GM21381 (cell line): ENCODE data around the gene APOO.
"Not testable (repeated sequence)": the region's sequence is repeated elsewhere in the genome, so short reads cannot be mapped to it uniquely, and the experiment has no call there.

Experiments
- ATAC-seq: cut with Tn5 transposase; IDR thresholded peaks from one replicate; pipeline ENCODE4 v1.9.1; 2021; ENCODE audit warnings: mild to moderate bottlenecking, moderate library complexity; ENCODE audit not compliant: unreplicated experiment

APOO gene

DNA sequence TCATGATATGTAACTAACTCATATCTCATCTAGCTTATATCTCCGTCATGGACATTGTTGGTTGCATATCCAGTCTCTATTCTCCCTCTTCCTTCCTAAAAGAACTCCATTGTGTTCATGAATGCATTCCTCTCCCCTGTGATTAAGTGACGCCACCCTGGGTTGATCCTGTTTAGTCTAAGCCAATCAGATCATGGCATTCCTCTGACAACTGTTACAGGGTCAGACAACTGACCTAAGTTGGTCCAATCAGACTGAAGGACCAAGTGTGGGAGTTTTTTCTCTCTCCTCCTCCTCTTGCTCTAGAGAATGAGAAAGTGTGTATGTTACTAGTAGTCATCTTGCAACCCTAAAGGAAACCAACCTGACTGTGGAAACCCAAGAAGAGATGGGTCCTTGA lies 3.6 kb downstream of the APOO start:
- no peak for ATAC-seq

DNA sequence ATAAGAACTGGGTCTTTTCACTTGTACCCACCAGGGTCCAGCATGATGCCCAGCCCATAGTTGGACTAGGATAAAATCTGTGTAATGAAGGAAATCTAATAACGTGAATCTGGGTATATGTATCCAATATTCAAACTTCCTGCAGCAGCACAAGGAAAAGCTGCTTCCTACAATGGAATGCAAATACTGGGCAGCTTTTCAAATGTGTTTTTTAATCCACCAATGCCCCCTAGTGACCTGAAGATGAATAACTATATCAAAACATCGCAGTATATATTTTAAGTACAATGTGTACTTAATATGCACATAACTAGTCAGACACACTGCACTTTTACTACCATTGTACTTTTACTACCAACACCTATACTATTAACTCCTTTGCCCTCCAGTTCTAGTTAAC lies 5.3 kb downstream of the APOO start:
- no peak for ATAC-seq

DNA sequence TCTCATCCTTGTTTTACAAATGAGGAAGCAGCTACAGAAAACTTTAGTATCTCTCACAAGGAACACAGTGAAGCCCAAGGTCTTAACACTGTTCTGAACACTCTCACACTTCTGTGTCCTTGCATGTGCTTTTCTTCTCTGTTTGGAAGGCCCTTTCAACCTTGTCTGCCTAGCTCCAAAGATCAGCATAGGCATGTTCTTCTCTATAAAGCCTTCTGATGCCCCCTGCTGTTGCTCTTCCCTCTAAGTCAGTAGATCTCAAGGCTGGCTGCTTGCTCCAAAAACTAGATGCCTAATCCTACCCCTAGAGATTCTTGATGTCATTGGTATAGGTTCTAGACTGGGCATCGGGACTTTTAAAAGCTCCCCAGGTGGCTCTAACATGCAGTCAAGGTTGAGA lies 5.9 kb downstream of the APOO start:
- ATAC-seq, result peak; percentile 52

DNA sequence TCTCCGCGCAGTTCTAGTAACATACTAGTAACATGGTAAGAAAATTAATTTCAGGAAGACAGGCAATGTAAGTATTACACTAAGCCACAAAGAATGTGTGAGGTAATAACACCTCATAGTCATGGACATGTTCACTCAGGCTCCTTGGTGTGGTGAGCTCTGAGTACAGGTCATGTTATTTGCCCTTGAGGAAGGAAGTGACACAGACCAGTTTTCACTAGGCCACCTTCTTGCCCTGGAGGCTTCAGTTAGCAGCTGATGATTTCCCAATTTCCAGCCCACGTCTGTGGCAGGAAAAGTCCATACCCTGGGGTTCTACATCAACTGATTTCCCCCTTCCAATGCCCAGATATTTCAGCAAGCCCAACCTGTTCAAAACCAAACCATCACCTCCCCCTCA lies 6.7 kb downstream of the APOO start:
- no peak for ATAC-seq

DNA sequence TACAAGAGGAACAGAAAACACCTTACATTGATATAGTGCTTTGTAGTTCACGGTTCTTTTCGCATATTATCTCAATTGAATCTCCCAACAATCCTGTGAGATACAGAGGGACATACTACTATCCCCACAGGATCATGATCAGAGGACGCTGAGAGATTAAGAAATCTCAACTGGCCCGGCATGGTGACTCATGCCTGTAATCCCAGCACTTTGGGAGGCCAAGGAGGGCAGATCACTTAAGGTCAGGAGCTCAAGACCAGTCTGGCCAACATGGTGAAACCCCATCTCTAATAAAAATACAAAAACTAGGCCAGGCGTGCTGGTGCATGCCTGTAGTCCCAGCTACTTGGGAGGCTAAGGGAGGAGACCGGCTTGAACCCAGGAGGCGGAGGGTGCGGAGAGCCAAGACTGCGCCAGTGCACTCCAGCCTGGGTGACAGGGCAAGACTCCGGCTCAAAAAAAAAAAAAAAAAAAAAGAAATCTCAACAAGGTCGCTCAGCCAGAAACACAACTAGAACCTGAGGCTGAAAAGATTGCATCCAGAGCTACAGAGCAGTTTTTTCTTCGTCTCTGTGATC lies 7.4 kb downstream of the APOO start:
- ATAC-seq, result no peak

DNA sequence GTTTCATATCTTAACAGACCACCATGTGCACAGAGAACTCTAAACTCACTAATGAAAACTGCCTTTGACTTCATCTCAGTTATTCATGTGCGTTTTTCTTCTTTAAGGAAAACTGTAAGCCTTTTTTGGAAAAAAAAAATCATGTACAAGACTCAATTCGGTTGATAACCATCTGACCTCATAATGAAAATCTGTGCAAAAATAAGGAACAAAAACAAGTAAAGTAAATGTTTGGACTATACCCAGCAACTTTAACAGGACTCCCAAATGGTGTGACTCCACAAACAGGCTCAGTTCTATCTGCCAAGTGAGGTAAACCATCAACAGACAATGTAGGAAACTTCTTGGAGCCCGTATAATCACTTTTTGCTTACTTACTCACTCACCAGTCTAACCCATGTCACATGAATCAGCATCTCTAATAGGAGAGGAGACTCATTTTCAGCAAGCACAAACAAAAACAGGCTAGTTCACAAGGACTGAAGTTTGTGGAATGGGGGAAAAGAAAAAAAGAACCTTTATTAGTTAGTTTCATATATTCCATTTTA lies 9.3 kb downstream of the APOO start:
- ATAC-seq, result no peak

DNA sequence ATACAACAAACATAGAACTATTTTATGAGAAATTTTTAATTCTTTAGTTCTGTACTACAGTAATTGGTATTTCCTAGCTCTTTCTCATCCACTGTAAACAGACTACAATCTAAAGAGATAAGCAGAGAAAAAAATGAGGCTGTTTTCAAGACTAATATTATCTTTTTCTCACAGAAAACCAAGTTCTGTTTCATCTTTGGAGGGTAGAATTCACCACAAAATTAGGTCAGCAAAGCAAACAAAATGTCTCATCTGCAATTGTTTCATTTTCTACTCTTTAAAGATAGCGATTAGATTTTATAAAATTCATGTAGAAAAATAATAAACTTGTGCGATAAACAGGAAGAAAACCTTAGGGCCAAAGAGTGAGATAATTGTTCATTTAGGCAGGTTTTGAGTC lies 10.8 kb downstream of the APOO start:
- no peak for ATAC-seq

DNA sequence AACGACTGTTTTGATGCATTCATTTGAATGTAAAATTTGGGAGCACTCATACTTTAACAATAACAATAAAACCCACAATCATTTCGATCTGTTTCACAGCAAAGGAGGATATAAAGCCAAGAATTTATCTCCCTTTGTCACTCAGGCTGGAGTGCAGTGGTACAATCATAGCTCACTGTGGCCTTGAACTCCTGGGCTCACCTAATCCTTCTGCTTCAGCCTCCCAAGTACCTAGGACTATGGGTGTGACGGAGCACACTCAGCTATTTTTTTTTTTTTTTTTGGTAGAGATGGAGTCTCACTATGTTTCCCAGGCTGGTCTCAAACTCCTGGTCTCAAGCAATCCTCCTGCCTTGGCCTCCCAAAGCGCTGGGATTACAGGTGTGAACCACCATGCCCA lies 11.2 kb downstream of the APOO start:
- not testable (repeated sequence) for ATAC-seq

DNA sequence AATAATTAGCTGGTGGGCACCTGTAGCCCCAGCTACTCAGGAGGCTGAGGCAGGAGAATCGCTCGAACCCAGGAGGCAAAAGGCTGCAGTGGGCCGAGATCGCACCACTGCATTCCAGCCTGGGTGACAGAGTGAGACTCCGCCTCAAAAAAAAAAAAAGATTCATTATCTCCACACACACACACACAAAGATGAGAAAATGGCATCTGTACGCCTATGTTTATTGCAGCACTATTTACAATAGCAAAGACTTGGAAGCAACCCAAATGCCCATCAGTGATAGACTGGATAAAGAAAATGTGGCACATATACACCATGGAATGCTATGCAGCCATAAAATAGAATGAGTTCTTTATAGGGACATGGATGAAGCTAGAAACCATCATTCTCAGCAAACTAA lies 12.7 kb downstream of the APOO start:
- ATAC-seq, result not testable (repeated sequence)

DNA sequence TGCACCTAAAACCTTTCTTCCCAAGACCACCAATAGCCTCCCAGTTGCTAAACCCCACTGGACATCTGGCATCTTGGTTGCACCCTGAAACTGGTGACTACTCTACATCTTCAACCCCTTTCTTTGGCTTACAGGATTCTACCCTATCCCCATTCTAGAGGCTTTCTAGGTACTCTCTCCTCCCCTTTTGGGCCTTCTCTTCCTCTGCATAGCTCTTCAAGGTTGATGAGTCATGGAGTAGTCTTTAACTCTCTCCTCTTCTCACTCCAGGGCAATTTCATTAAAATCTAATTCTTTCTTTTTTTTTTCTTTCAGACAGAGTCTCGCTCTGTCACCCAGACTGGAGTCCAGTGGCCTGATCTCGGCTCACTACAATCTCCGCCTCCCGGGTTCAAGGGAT lies 16.8 kb downstream of the APOO start:
- ATAC-seq, result no peak

DNA sequence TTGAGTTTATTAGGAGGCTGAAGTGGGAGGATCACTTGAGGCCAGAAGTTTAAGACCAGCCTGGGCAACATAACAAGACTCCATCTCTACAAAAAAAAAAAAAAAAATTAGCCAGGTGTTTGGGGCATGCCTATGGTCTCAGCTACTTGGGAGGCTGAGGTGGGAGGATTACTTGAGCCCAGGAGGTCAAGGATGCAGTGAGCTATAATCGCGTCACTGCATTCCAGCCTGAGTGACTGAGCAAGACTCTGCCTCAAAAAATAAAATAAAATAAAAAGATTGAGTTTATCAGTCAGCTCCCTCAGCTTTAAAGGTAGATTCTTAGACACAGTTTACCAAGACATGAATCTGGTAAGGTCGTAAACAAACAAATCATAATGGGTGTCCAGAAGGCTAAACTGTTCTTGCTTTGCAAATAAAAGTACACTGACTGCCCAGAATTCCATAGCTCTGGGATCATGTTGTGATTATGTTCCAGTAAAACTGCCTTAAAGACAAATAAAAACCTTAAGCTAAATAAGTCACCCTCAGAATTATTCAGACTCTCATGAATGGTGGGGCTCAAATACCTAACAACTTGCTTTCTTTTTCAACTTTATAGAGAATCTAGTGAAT lies 18.7 kb downstream of the APOO start:
- ATAC-seq, result no peak

DNA sequence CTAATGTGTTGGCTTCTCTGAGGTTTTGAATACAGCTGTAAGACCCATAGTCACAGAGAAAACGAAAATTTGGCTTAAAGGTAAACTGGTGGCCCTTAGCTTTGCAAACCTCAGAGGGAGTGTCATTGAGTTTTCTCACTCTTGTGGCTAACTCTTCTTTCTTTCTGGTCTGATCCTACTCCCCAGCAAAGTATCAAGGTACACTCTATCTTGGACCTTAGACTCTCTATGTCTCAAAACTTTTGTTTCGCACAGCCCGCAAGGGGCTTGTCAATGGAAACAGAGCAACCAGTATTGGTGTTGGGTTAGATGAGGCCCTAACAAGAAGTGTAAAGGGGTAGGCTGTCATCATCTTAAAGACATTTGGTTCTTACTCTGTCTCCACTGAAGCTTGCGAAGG lies 19.8 kb downstream of the APOO start:
- ATAC-seq, result no peak

DNA sequence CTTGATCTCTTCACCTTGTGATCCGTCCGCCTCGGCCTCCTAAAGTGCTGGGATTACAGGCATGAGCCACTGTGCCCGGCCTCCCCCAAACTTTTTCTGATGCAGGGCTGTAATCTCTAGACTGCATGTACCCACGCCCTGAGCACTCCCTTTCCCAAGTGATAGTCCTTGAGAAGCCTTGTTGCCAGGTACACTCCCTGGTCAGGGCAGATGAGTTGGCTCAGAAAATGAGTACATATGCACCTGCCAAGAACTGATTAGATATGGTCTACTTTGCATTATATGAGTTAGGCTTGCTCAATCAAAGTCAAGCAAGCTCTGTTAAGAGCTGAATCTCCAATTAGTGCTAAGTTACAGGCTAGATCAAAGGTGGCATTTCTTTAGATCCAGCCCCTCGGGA lies 20.3 kb downstream of the APOO start:
- no peak for ATAC-seq

DNA sequence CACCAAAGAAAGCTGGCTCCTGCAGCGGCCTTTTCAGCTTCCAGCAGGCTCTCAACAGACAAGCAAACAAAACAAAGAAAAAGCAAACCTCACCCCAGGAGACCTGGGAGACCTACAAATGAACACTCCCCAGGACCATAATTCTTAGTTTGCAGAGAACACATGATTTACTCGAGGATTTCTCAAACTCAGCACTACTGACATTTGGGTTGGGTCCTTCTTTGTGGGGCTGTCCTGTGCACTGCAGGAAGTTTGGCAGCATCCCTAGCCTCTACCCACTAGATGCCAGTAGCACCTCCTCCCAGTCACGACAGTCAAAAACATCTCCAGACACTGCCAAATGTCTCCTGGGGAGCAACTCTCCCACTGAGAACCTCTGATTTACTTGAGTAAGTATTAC lies 21.9 kb downstream of the APOO start:
- ATAC-seq, result no peak

DNA sequence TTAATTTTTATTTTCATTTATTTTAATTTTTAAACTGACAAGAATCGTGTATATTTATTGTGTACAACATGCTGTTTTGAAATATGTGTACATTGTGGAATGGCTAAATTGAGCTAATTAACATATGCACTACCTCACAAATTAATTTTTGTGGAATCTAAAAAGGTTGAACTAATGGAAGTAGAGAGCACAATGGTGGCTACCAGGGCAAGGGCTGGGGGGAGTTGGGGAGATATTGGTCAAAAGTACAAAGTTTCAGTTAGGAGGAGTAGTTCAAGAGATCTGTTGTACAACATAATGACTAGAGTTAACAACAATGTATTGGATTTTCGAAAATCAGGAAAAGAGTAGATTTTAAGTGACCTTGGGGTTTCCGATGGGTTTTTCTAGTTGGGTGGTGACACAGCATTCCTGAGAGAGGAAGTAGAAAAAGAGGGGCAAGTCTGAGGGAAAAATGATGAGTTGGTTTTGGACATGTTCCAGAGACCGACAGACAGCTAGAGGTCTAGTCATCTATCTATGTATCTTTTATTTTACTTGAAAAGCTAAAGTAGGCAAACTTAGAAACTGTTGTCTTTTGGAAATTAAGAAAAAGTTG lies 23.2 kb downstream of the APOO start:
- no peak for ATAC-seq

DNA sequence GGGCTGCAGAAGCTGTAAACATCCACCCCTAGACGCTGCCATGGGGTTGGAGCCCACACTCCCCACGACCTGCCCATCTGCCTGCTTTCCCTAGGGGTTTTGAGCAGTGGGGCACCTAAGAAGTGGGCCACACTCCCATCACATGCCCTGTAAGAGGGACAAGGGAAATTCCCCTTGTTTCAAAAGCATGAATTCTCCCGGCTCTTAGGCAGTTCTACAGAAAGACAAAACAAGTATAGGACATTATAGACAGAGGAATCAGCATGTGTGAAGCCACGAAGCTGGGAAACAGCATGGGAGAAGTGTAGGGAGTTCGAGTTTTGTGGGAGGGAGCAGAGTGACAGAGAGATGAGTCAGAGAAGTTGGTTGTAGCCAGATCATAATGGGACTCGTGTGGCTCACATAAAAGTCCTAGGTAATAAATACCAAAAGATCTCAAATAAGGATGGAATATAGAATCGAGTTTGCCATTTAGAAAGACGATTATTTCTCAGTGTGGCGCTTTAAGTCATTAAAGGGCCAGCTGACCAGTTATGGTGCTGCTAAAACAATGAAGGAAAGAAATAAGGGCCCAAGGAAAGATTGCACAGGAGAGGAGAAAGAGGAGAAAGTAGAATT lies 23.9 kb downstream of the APOO start:
- ATAC-seq, result no peak

DNA sequence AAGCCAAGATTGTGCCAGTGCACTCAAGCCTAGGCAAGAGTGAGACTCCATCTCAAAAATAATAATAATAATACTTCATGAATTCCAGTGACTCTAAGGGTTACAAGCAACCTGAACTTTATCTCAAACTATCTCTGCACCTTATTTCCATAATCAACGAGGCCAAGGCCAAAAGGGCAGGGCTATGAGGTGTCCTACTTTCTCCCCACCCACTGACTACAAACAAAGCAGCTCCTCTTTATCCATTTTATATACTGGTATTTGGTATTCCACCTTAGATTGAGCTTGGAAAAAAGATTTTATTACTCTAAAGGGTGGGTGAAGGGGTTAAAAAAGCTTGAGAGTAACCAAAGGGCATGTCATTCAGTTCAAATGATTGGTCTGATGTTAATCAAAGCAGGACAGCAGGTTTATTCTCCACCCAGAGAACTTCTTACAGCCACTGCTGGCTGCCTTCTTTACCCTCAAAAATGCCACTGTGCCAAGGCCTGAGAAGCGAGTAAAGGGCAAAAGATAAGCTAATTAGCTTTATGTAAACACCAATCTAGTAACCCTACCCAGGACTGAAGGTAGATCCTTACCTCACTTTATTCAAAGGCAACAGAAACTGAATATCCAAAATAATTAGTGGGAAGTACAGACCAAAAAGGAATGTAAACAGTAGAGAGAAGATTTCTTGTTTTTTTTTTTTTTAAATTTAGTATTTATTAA lies 28.2 kb downstream of the APOO start:
- ATAC-seq, result no peak

DNA sequence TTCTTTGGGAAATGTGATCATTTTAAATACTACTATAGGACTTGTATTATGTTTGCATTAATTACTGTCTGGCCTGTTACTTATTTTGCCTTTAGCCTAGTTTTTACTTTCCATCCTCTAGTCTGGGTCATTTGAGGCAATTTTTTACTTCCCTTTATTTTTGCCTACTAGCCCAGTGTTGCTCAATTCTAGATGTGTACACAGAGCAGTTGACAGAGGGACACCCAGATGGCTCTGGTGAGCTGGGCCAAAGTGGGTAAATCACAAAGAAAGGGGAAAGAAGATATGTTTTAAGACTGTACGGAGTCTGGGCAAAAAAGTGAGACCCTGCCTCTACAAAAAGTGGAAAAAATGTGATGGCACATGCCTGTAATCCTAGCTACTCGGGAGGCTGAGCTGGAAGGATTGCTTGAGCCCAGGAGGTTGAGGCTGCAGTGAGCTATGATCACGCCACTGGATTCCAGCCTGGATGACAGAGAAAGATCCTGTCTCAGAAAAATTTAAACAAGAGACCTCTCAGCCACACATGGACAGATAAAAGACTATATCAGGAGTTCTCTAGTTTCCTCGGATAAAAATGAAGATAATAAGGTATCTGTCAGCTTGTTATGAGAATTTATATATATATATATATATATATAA lies 35.7 kb downstream of the APOO start:
- ATAC-seq, result no peak

DNA sequence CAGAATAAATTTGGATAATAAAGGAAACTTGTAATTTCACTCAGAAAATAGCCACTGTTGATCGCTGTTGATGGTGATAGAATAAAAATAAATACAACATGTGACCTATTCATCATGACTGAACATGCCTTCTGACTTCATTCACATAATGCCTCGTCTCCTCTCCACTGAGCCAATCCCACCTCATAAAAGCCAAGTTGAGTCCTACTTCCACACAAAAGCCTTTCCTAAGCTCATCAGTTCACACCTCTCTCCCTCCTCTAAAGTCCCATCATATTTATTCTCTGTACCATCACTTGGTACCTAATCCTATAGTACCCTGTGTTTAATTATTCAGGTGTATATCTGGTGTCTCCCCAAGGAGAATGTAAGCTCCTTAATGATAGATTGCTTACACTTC lies 37.7 kb downstream of the APOO start:
- no peak for ATAC-seq

DNA sequence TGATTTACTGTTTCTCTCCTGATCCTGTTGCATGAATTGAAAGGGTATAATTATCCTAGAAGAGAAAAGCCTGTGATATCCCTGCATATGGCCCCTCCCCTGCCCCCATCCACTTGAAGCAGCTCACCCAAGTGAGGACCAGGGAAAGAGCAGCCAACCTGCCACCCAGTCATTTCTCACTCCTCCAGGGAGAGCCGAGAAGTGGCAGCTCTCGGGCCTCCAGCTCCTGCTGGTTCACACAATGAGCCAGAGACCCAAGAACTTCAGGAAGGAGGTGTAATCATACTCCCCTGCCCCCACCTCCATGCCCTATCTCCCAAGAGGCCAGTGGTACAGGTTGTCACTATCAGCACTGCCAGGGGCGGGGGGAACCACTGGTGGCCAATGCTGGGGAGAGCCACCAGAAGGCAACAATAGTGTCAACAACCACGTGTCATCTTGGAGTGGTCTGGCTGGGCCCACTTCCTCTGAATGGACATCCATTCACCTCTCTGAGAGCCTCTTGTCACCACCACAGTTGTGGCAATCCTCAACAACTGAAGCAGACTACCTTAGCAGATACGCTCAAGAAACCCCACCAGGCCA lies 42.9 kb downstream of the APOO start:
- no peak for ATAC-seq

DNA sequence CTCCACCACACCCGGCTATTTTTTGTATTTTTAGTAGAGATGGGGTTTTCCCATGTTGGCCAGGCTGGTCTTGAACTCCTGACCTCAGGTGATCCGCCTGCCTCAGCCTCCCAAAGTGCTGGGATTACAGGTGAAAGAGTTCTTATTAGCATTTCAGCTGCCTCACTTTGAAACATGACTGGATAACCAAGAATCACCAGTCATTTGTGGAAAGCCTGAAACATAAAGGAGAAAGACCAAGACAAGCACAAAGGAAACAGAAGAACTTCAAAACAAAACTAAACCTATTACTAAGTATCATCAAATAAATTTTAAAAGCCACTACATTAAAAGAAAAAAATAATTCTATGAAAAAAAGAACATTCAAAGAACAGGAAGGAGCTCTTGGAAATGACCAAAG lies 45.8 kb downstream of the APOO start:
- ATAC-seq, result not testable (repeated sequence)
